Occipital lobe (tissue), 2 donors: ENCODE data around the gene ADCY5. TPM values are rescaled to one million over a fixed set of nuclear protein-coding genes. Genes with fewer than 3 reads are reported as not detected.

Experiments
- DNase-seq: peaks from one replicate; lab custom pipeline; 2025; lab: John Stamatoyannopoulos, UW
- total RNA-seq: library from RNA; depleted of rRNA; stranded (reverse); fragments of >200 nt; gene quantifications from one replicate; pipeline ENCODE4 v1.2.3, GENCODE V29; 2014

The ADCY5 gene
- total RNA-seq, 1 donor from 2014 or later = 30.7 TPM

DNA sequence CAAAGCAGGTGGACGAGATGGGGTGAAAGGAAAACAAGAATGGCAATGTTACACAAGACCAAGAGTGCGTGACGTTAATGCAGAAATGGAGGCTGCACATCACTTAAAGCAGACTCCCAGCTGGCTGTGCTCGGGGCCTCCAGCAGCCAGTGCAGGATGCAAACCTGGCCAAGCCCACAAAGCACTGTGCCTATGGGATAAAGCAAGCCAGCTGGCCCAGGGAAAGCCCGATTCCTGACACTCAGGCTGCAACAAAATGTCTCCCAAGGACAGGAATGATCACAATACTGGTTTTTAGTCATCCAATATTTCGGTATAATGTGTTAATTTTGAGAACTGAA, 161.0 kb downstream of the ADCY5 start:
- no peak for DNase-seq

DNA sequence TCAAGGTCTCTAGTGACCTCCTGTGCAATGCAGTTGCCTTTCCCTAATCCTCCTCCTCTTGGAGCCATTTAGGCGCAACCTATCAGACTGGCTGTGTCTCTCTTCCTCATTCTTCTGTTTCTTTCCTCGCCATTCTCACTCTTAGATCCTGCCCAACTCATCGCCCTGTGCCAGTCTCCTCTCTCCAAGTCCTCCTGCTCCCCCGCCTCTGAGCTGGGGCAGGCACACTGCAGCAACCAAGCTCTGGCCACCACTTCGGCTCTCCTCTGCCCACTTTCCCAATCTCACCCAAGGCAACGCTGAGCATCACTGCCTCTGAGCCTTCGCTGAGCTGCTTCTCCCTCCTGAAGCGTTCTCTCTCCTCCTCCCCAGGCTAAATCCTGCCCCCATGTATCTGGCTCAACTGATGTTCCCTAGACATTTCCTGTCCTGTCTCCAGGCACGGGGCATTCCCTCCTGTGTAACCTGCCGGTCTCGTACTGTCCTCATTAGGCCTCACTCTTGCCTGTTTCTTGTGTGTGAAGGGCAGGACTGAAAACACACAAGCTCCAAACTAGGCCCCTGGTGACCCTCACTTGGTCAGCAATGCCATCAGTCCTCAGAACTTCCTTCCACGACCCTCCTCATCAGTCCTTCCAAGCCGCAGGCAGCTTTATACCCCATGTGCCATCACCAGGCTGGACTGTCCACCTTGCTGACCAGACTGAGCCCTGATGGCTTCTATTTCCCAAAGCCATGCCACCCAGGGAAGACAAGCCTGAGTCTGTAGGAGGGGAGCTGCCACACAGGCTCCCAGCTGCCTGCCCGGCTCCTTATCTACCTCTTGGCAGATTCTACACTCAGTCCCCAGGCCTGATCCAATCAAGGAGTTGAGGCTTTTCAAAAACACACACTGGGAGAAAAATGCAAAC, 161.6 kb downstream of the ADCY5 start:
- no peak for DNase-seq

DNA sequence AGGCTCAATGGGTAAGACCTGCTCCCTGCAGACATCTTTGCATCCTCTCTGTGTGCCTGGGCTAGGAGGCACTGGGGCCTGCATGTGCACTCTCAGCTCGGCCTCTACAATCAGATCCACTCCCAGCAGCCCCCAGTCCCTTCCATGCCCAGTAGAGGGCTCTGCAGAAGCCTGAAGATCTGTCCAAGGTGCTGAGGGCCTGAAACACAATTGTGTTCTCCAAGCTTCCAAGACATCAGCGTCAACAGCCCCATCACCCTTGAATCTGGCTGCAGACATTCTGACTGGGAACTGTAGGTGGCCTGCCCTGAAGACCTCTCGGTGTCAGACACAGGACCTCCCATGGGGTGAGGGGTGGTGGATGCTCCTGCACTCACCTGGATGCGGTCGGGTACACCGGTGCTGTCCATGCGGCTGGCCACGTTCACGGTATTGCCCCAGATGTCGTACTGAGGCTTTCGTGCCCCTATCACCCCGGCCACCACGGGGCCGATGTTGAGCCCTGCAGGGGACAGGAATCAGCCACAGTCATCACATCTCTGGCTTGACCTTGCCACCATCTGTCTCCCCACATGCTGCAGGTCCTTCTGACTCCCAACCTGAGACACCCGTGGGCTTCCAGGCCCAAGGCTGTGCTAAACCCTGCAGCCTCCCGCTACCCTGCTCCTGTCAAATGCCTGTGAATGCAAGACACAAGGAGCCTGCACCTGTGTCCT, 162.4 kb downstream of the ADCY5 start:
- peak; percentile 8 for DNase-seq

GRCh38 chr3:123285931-123286307, 163.0 kb downstream of the ADCY5 start:
- DNase-seq = no peak

DNA sequence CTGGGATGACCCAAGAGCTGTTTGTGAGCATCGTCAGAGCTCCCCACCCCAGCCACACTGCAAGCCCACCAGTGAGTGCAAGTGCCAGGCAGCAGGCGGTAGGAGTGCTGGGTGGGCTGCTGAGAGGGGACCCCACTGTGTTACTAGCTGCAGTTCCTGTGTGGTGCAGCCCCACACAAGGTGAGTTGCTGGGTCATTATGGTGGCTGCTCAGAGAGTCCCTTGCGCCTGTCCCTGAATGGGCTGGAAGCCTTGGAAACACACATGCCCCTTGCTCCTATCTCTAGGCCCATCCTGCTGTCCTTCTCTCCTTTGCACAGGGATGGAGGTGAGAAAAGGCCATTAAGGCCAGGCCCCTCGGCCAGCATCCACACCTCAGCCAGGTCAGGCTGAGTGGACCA, 163.4 kb downstream of the ADCY5 start:
- DNase-seq = no peak

DNA sequence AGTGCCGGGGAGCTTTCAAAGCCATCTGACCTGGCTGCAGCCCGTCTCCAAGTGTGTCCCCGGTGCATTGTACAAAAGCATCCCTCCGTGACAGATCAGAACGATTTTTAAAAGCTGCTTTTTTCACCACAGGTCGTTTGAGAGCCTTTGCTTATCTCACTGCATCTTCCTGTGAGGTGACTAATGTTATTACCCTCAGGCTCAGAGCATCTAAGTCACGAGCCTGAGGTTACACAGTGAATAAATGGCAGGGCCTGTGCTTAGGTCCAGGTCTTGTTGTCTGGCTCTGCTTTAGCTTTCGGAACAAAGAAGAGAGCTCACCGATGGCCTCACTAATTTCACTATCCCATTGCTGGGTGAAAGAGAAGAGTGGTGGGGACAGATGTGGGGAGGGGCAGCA, 163.8 kb downstream of the ADCY5 start:
- no peak for DNase-seq

DNA sequence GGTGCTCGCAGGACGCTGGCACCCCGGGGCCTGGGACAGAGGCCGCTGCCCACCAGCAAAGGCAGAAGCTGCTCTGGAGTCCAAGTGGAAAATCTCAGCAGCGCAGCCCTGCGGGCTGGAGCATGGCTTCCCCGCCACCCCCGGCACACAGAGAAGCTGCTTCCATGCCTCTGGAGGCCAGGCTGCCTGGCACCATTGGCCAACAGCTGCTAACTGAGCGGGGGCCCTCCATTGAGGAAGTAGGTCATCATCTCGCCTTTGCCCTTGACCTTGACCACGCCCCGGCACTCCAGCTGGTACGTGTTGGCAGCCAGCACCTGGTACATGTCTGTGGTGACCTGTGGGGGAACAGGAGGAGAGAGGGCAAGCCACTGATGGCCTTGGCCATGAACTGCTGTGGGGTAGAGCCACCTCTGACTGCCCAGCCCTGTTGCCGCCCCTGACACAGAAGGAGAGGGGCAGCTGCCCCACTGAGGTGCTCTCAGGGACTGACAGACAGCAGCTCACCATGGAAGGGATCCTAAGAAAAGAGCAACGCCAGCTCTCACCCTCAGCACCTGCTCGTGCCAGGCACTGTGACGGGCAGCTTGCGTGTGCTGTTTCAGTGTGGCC, 164.4 kb downstream of the ADCY5 start:
- no peak for DNase-seq

GRCh38 chr3:123283657-123284398, 165.1 kb downstream of the ADCY5 start:
- no peak for DNase-seq

- DNase-seq = no peak
Observed at GRCh38 chr3:123283074-123283473, 165.8 kb downstream of the ADCY5 start.

DNA sequence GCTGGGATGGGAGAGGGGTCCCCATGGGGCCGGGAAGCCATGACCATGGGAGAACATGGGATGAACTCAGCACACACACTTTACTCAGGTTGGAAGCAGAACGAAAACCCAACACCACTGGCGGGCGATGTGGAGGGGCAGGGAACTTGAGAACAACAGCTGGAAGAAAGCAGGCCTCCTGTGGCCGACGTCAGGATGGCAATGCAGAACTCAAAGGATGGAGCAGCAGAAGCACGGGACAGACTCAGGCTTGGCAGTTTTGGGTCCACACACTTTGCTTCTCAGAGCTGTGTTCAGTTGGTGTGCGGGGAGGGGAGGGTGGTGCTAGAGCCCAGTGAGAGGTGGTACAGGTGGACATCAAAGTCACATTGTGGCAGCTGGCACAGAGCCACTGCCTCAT, 166.4 kb downstream of the ADCY5 start:
- DNase-seq = no peak

GRCh38 chr3:123281929-123282328, 167.0 kb downstream of the ADCY5 start:
- no peak for DNase-seq

GRCh38 chr3:123281406-123281805, 167.5 kb downstream of the ADCY5 start:
- no peak for DNase-seq

- DNase-seq = no peak
Observed at GRCh38 chr3:123279121-123279520, 169.8 kb downstream of the ADCY5 start.

DNA sequence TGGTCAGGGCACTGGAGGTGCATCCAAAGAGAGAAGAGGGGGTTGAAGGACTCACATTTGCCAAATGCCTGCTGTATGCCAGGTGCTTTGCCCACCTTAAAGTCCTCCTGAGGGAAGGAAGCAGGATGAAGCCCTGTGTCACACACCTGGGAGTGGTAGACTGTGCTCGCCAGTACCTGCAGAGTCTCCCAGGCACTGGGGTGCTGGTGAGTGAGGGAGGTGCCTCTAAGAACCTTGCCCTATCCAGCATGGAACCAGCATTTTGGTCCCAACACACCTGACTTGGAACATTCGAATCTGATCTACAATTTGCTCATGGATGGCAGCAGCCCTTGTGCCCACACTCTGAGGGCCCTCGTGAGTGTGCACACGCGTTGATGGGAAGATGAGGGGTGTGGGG, 170.4 kb downstream of the ADCY5 start:
- DNase-seq = no peak

DNA sequence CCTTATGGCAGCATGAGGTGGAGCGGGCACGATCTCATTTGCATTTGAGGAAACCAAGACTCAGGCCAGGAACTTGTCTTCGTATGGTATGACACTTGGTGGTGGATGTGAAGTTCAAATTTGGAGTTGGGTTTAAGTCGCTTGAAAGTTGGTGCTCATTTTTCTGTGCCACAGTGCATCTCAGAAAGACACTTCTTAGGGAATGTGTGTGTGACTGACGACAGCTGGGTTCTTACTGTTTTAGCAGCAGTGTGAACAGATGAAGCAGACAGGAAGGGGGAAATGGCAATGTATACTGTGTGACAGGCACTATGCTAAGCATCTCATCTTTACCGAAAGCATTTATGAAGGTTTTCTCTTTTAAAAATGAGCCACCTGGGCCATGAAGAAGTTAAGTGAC, 171.8 kb downstream of the ADCY5 start:
- no peak for DNase-seq

DNA sequence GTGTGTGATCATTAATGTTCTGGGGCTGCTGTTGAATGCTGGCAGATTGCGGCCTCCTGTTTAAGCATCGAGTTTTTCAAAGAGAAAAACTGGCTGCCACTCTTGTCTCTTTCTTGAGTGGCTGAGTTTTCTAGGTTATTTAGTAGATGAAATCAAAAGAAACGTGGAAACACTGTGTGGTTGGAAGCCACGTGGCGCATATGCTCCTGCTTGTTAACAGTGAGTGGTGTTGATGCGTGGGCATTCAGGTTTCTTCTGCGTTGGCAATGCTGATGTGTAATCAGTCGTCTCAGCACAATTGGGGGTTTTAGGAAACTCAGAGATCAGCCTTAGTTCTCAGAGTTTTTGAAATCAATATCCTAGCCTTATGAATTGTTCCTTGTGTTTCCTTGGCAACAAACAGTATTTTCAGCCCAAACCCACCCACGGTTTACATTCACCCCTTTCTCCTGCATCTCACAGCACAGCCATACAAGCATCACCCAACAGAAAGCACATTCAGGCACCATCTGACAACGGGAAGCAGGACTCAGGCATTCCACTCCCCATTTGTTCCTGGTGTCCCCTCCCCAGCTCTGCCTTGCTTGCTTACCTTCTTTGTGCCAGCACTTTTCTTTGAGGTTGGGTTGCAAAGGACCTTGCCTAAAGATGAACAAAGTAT, 172.4 kb downstream of the ADCY5 start:
- DNase-seq = peak; percentile 20

DNA sequence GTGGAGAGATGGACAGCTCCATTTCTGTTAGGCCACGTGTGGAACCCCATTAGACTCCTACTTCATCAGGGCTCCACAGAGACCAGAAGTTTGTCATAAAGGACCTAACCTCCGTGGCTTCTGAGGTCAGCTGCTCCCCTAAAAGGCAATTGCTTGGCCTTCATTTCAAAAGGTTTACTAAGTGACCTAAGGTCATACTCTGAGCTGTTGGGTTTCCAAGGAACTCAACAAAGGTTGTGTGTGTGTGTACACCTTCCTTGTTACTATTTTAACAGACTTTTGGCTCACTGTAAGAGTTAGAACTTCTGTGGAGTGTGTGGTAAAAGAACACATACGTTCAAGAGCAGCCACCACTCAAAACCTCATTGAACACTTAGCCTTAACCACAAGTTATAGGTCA, 173.2 kb downstream of the ADCY5 start:
- no peak for DNase-seq

DNA sequence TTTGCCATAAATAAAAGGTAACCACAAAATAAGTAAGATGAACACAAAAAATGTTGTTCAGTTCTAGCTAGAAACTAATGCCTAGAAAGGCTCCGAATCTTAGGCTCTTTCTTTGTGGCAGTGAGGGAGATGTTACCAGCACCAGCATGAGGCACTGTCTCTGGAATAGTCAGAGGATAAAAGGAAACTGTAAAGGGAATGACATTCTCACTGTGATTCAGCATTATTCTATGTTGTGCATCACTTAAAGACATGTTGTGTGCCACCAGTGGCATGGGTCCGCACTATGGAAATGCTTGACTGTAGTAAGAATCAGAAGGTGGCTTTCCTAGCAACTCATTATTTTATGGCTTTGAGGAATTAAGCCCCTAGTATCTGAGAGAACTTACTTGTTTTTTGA, 176.3 kb downstream of the ADCY5 start:
- DNase-seq = no peak

- DNase-seq = no peak
Observed at GRCh38 chr3:123271466-123272159, 177.3 kb downstream of the ADCY5 start.

DNA sequence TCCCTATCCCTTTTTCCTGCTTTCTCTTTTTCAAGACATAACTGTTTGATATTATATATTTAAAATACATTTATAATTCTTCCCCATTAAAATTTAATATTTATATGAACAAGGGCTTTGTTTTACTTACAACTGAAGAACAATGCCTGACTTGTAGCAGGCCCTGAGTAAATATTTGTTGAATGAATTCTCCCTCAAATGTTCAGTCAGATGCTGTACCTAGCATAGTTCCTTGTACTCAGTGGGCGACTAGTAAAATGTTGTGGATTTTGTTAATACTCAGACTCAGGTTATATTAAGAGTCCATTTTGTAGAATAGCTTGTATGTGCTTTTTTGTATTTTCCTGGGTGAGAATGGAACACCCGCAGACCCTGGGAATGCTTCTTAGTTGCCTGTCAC, 178.1 kb downstream of the ADCY5 start:
- DNase-seq = no peak

DNA sequence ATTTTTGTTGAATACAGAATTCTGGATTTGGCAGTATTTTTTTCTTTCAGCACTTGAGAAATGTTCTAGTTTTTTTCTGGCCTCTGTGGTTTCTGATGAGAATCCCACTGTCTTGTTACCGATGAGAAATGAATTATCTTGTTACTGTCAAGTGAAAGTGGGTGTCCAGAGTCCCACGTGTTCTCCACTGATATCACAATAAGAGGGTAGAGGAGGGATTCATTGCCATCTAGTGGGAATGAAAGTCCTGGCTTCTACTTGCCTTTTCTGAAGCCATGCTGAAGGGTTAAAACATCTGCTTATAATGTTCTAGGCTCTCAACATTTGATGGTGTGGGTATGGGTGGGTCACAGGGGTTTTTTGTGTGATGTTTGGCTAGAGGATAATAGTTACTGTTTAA, 181.1 kb downstream of the ADCY5 start:
- no peak for DNase-seq
